GM12878 (cell line): ENCODE data around the gene ECT2. TPM values are rescaled to one million over a fixed set of nuclear protein-coding genes. Genes with fewer than 3 reads are reported as not detected.

Experiments
- CBX3 ChIP-seq: fragments of 200-600 bp; sonication (generic); IDR thresholded peaks from 2 replicates; pipeline ENCODE4 v1.6.1; 2016; ENCODE audit warnings: low read depth, borderline replicate concordance
- CHD4 ChIP-seq: fragments of 200-600 bp; sonication (generic); IDR thresholded peaks from 2 replicates; pipeline ENCODE4 v1.6.1; 2016; ENCODE audit warnings: mild to moderate bottlenecking
- CREB1 ChIP-seq: IDR thresholded peaks from 2 replicates; pipeline ENCODE4 v1.6.1; 2012; ENCODE audit warnings: low read depth, mild to moderate bottlenecking, inconsistent platforms
- EED ChIP-seq: sonication (generic); IDR thresholded peaks from 2 replicates; pipeline ENCODE4 v1.6.1; 2016; ENCODE audit warnings: antibody characterized with exemption, low read depth
- ELK1 ChIP-seq: IDR thresholded peaks from 2 replicates; pipeline ENCODE4 v1.6.1; 2012; ENCODE audit warnings: low read depth, low read length, improper control_type of control experiment
- ESRRA ChIP-seq: IDR thresholded peaks from 2 replicates; pipeline ENCODE4 v1.6.1; 2012; ENCODE audit warnings: mild to moderate bottlenecking, low read length, improper control_type of control experiment
- HDAC2 ChIP-seq: fragments of 200-600 bp; sonication (generic); IDR thresholded peaks from 2 replicates; pipeline ENCODE4 v1.6.1; 2017
- IKZF2 ChIP-seq, 2 experiments: fragments of 450-650 bp; IDR thresholded peaks; 2 replicates each; pipeline ENCODE4 v1.6.1; 2017; ENCODE audit warnings: mild to moderate bottlenecking in 2 of 2, moderate library complexity in 2 of 2
- IRF5 ChIP-seq: fragments of 450-650 bp; IDR thresholded peaks from 2 replicates; pipeline ENCODE4 v1.6.1; 2017; ENCODE audit warnings: borderline replicate concordance
- KDM1A ChIP-seq: fragments of 200-600 bp; sonication (generic); IDR thresholded peaks from 2 replicates; pipeline ENCODE4 v1.6.1; 2016; ENCODE audit warnings: borderline replicate concordance
- KLF5 ChIP-seq: fragments of 450-650 bp; IDR thresholded peaks from 2 replicates; pipeline ENCODE4 v1.6.1; 2014; ENCODE audit warnings: mild to moderate bottlenecking; ENCODE audit not compliant: partially characterized antibody
- NR2C2 ChIP-seq: IDR thresholded peaks from 2 replicates; pipeline ENCODE4 v1.6.1; 2011; ENCODE audit warnings: borderline replicate concordance, low read depth; ENCODE audit not compliant: control insufficient read depth, insufficient read length
- PAX5 ChIP-seq: IDR thresholded peaks from 2 replicates; pipeline ENCODE4 v1.6.1; 2011; ENCODE audit warnings: low read depth, low read length, borderline replicate concordance
- PAX8 ChIP-seq: fragments of 450-650 bp; IDR thresholded peaks from 2 replicates; pipeline ENCODE4 v1.6.1; 2017; ENCODE audit warnings: mild to moderate bottlenecking, moderate library complexity
- POLR2AphosphoS5 ChIP-seq: IDR thresholded peaks from 2 replicates; pipeline ENCODE4 v1.6.1; 2011; ENCODE audit warnings: mild to moderate bottlenecking, low read length, inconsistent platforms
- PRDM15 ChIP-seq: fragments of 450-650 bp; formaldehyde crosslinking; IDR thresholded peaks from 2 replicates; pipeline ENCODE4 v1.4.0; 2020; ENCODE audit warnings: mild to moderate bottlenecking, moderate library complexity
- SREBF2 ChIP-seq: IDR thresholded peaks from 2 replicates; pipeline ENCODE4 v1.6.1; 2012; ENCODE audit warnings: mild to moderate bottlenecking, low read length
- SRF ChIP-seq, 2 experiments: IDR thresholded peaks; 2 replicates each; pipeline ENCODE4 v1.6.1; 2011; ENCODE audit warnings: low read depth in 2 of 2, low read length in 2 of 2, mild to moderate bottlenecking in 1 of 2, moderate library complexity in 1 of 2
- USF2 ChIP-seq: IDR thresholded peaks from 2 replicates; pipeline ENCODE4 v1.6.1; 2011; ENCODE audit warnings: low read depth, low read length, improper control_type of control experiment, borderline replicate concordance
- ZBTB11 ChIP-seq: fragments of 450-650 bp; formaldehyde crosslinking; IDR thresholded peaks from 2 replicates; pipeline ENCODE4 v1.5.0; 2022; ENCODE audit warnings: mild to moderate bottlenecking, missing genetic modification characterization
- polyA plus RNA-seq, 11 experiments: library from polyadenylated mRNA; depleted of rRNA in 4 of 11; unstranded in 6 of 11; stranded (reverse) in 5 of 11; fragments of >200 nt; fragmentation: Nextera tagmentation in 4 of 11; fragmentation: Illumina TruSeq in 1 of 11; extraction: Ambion mirVana in 4 of 11; extraction: Trizol in 1 of 11; gene quantifications; 1 replicate in 1 of 11; 2 replicates in 10 of 11; pipeline versions ENCODE4 v1.2.1 to v1.2.3, GENCODE V29; 2011 to 2016; ENCODE audit warnings: inconsistent platforms in 2 of 11, missing spikeins in 2 of 11, low read depth in 1 of 11
- total RNA-seq, 4 experiments: library from RNA; depleted of rRNA in 3 of 4; stranded (reverse); fragments of >200 nt in 3 of 4; fragmentation: Illumina TruSeq in 1 of 4; extraction: Trizol in 1 of 4; gene quantifications; 2 replicates each; pipeline versions ENCODE4 v1.2.1 to v1.2.3, GENCODE V29; 2013 to 2021

The ECT2 gene
- total and polyA plus RNA-seq, 10 of the 15 experiments (the other 5 are each of a cell fraction or from before 2014, with no cell fraction given): 21.5 to 47.8 (median 38.2) TPM

GRCh38 chr3:172710664-172711453, 39.7 kb upstream of the ECT2 start, which contains the start of gene NCEH1 (continued):
- TF ChIP-seq ELK1 (0 out of 2 replicates have a peak, but pooled peaks have one; percentile 27), CREB1 (peak; percentile 69), CBX3 (no peak), SRF (IDR thresholded peaks at IDR 0.05; ENCODE audit: low read depth in 2 of 2, low read length in 2 of 2) (no peak), PRDM15 (CRISPR knock-in tag) (no peak), KDM1A (no peak), ESRRA (no peak), NR2C2 (no peak), ZBTB11 (CRISPR knock-in tag) (no peak), CHD4 (no peak), IRF5 (no peak), USF2 (no peak), KLF5 (no peak), EED (peak; percentile 60), PAX5 (0 out of 2 replicates have a peak, but pooled peaks have one; percentile 35), SREBF2 (no peak), POLR2AphosphoS5 (peak; percentile 67), IKZF2 (IDR thresholded peaks at IDR 0.05) (peak; percentile 64 to 78), PAX8 (no peak), HDAC2 (no peak)
